GM10266 (cell line): ENCODE measurements around the gene UBALD1.

Experiments used
- DNase-seq: peaks from one replicate; pipeline ENCODE4 v3.0.0; 2012; ENCODE audit errors: extremely low spot score
- CTCF ChIP-seq: IDR thresholded peaks from 2 replicates; pipeline ENCODE4 v1.5.1; 2012; ENCODE audit warnings: mild to moderate bottlenecking, low read depth; ENCODE audit not compliant: control insufficient read depth, insufficient read depth; ENCODE audit errors: missing control alignments

The UBALD1 gene

GRCh38 chr16:4570086-4570485 lies 44.6 kb downstream of the UBALD1 start:
- no peak for TF ChIP-seq CTCF
- DNase-seq, result no peak

GRCh38 chr16:4566144-4566543 lies 48.5 kb downstream of the UBALD1 start:
- TF ChIP-seq CTCF, result no peak
- DNase-seq, result no peak

- TF ChIP-seq CTCF, result no peak
- DNase-seq, result no peak
These were observed 49.9 kb downstream of the UBALD1 start for GRCh38 chr16:4564661-4565267.

GRCh38 chr16:4561596-4561995 lies 53.1 kb downstream of the UBALD1 start:
- no peak for DNase-seq
- no peak for TF ChIP-seq CTCF
